NOMO-1 (cell line): ENCODE data around the gene ATP6V1F.

Experiments used
- DNase-seq, 2 experiments: peaks; one replicate each; lab custom pipeline; 2025; ENCODE audit not compliant: unreplicated experiment in 2 of 2; lab: John Stamatoyannopoulos, UW

ATP6V1F gene

DNA sequence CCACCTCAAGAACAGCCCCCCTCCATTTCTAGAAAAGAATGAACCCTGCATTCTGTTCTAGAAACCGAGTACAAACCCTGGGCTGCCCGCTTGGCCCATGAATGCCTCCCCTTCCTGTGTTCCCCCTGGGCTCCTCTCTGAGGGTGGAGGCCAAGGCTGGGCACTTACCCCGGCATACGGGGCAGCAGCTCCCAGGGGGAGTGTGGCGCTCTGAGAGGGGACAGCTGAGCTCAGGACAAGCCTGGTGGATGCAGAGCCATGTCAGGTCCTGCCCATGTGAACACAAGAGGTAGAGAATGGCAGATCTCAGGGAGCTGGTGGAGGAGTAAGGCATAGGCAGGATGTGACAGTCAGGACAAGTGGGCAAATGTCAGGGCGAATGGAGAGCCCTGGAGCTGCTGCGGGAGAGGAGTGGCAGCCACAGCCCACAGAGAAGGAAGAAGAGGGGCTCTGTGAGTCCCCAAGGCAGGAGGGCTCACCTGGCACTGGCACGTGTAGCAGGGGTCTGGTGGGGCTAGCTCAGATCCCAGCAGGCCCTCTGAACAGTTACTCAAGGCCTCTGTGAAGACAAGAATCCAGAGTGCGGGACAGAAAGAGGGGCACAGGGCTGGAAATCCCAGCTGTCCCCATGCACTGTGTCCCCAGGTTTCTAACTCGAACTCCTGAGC is 18.9 kb downstream of the ATP6V1F start:
- DNase-seq, result no peak

DNA sequence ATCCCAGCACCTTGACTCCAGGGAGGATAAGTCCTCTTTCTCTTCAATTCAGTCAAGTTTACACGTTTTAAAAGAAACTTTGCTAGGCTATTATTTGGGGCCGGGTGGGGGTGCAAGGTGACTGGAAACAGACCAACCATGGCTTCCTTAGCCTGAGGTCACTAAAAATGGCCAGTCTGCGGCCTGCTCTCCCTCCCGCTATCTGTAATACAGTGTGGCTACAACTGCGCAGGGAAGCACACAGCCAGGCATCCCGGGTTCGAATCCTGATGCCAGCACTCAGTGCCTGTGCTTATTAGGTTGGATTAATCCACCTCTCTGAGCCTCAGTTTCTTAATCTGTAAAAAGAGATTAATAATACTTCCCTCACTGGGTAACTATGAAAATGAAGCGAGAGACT is 19.5 kb downstream of the ATP6V1F start:
- no peak for DNase-seq

DNA sequence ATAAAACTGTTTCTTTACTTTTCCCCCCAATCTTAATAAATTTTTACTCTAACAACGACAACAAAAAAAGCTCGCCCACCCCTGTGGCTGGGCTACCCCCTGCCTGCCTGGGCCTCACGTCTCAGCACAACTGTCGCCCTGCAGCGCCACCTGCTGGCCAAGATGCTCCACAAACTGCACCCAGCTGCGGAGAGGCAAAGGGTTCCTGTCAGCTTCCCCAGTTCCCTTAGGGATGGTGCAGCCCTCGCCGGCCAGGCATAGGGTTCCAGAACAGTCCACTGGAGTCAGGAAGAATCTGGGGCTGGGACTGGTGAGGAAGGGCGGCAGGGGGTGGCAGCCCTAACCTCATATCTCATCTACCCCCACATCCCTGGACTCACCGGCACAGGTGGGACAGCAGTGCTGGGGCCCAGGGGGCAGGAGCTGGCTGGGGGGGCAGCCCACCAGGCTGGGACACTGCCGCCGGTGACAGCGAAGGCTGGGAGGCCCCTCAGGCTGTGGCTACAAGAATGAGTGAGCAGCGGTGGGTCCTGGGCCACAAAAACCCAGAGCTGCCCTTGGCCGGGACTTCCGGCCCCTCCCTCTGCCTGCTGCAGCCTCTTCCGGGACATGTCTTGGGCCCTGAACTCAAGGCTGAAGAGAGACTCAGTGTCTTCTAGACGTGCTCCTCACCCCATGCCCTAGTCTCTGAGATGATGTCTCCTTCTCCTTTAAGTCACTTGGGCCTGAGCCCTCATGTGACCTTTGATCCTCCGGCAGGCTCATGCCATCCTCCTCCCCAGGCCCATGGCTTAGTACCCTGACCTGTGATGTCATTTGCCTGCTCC is 21.2 kb downstream of the ATP6V1F start:
- peak; percentile 20 to 22 for DNase-seq

DNA sequence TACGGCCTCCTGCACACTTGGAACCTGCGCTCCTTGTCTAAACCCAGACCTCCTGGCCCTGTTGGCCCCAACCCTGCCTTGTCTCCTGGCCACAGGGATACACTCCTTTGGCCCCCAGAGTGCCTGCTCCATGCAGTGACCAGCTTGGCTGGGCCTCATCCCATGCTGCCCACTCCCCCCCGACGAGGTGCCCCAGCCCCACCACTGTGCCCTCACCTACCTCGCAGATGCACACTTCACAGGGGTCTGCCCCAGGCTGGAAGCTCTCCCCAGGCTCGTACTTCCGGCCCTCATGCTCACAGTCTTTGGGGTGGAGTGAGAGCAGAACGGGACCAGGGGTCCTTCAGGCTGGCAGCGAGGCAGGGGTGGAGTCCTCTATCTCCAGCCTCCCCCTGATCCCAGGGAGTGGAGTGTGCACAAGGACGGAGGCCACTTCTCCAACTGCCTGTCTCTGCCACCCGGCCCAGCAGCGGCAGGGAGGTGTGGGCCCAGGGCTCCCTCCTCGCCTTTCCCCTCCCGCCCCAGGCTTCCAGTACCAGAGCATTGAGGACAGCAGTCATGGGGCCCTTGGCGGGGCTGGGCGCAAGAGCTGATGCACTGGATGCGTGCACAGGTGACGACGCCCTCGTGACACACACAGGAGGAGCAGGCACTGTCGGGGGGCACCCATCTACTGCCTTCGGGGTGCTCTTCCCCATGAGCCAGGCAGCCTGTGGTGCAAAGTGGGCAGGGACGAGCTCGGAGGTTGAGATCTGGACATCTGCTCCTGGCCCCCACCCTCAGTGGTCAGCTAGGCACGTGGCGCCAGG is 22.1 kb downstream of the ATP6V1F start:
- no peak for DNase-seq

DNA sequence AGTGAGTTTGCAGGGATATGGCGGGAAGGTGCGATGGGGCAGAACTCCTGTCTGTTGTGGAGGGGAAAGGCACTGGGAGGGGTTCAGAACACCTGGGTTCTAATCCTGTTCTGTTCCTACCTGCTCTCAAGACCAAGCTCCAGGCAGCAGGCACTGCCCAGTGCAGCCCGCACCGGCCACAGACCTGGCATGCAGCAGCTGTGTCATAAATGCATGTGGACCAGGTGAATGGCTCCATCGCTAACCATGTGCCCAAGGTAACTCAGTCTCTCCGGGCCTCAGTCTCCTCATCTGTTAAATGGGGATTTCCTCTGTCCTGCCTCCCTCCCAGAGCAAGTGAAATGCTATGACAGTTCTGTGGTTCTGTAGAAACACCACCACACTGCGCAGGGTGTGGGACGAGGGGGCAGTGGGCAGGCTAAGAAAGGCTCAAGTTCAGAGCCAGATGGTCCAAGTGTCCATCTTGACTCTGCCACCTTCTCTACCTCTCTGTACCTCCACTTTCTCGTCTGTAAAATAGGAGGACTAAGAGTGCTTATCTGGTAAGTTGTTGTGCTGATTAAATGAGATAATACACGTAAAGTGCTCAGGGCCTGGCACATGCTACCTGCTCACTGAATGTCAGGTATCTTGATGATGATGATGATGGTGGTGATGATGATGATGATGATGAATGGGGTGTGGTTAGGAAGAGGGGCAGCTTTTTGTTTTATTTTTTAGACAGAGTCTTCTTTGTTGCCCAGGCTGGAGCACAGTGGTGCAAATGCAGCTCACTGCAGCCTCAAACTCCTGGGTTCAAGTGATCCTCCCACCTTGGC is 22.9 kb downstream of the ATP6V1F start:
- no peak for DNase-seq

DNA sequence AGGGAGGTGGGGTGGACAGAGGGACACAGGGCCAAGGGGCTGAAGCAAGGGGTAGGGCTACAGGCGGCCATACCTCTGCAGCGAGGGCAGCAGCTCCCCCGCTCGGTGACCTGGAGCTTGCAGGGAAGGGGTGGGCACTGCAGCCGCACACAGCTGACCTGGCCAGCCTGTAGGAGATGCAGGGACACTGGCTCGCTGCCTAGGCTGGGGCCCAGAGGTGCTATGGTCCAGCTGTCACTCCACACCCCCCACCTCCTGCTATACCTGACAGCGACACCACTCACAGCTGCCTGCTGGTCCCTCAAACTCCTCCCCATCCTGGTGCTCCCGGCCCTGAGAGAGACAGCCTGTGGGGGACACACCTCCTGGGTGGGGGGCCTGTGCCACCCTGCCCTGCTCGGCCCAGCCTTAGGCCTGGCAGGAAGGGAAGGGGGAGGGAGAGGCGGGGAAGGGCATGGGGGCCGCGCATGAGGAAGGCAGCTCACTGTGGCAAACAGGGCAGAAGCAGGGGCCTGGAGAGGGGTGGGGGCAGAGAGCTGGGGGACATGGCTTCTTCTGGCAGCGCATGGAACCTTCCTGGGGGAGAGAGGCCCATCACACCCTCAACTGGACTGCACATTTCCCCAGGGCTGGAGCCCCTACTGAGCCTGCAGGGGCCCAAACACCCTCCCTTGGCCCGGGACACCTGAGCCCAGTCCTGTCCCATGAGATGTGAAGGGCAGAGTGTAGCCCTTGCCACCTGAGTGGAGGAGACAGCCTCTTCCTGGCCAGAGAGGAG is 23.9 kb downstream of the ATP6V1F start:
- DNase-seq, result no peak

DNA sequence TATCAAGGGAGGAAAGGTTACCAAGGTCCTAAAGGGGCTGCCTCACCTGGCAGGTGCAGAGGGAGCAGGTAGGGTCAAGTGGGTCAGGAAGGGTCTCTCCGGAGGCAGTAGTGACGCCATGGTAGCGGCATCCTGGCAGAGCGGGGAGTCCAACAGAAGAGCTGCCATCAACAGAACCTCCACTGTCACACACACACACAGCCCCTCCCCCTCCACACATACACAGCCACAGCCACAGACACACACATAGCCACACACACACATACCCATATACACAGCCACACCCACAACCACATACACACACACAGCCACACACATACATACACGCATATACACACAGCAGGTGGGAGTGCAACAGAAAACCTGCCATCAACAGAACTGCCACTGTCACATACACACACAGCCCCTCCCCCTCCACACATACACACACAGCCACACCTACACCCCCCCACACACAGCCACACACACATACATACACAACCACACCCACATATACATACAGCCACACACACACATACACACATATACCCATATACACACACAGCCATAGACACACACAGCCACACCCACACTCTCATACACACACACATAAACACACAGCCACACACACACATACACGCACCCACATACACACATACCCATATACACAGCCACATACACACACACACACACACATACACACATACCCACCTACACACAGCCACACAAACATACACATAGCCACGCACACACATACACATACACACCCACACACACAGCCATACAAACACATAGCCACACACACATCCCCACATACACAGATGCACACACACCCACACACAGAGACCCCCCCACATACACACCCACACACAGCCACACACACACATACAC is 24.7 kb downstream of the ATP6V1F start:
- no peak for DNase-seq

DNA sequence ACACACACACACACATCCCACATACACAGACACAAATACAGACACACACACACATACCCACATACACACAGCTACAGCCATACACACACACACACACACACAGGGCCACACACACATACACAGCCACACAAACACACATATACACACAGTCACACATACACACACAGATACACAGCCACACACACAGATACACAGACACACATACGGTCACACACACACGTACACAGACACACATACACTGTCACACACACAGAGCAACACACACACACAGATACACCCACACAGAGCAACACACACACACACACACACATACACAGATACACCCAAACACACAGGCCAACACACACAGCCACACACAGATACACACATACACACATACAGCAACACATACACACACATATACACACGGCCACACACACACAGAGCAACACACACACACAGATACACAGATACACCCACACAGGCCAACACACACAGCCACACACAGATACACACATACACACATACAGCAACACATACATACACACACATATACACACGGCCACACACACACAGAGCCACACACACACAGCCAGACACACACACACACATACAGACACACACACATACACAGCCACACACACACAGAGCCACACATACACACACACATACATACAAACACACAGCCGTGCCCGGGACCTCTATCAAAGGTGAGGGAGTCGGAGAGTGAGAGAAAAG is 25.5 kb downstream of the ATP6V1F start:
- DNase-seq, result no peak

DNA sequence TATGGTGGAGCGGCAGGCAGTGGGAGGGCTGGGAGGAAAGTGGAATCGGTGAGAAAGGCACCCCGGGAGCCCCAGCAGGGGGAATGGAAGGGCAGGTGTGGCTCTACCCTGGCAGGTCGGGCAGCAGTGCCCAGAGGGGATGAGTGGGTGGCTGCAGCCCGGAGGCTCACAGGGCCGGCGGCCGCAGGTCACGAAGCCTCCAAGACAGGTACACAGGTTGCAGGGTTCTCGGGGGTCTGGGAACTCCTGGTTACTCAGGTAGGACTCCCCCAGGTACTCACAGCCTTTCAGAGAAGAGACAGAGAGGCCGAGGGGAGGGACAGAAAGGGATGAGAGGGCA is 26.1 kb downstream of the ATP6V1F start:
- DNase-seq, result no peak

DNA sequence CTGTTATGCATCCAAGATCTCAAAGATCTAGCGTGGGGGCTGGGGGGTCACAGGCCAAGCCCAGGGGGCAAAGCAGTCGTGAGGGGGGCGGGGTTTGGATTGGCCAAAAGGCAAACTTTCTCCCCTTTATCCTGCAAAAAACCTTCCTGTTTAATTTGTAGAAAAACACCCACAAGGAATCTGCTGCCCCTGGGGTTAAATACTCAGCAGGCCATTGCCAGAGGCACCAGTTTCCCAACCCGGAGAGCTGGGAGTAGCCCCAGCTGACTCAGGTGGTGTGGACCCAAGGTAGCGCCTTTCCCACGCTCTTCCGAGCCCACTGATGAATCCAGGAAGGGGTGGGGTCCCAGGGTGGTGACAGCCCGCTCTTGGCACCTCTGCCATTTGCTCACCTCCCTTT is 26.5 kb downstream of the ATP6V1F start:
- DNase-seq, result no peak

DNA sequence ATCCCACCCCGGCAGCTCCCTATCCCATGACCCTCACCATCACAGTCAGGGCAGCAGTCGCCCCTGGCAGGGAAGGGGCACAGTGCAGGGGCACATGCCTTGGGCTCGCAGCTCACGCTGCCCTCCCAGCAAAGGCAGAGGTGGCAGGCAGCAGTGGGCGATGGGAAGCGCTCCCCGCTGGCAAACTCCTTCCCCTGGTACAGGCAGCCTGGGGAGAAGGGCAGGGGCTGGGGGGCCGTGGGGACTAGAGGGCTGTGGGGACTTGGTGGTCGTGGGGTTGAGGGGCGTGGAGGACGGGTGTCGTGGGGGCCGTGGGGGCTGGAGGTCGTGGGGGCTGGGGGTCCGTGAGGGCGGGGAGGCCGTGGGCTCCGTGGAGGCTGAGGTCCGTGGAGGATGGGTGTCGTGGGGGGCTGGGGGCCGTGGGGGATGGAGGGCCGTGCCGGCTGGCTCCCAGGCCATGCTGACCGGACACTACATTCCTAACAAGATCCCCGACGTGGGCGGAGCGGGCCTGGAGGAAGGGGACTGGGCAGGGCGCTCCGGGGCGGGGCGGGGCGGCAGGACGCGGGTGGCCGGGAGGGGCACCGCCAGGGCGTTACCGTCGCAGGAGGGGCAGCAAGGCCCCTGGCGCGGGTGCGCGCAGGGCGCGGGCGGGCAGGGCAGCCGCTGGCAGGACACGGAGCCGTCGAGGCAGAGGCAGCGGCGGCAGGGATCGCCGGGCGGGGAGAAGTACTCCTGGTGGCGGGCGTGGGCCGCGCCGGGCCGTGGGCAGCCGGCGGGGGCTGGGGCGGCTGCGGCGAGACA is 27.9 kb downstream of the ATP6V1F start:
- no peak for DNase-seq

DNA sequence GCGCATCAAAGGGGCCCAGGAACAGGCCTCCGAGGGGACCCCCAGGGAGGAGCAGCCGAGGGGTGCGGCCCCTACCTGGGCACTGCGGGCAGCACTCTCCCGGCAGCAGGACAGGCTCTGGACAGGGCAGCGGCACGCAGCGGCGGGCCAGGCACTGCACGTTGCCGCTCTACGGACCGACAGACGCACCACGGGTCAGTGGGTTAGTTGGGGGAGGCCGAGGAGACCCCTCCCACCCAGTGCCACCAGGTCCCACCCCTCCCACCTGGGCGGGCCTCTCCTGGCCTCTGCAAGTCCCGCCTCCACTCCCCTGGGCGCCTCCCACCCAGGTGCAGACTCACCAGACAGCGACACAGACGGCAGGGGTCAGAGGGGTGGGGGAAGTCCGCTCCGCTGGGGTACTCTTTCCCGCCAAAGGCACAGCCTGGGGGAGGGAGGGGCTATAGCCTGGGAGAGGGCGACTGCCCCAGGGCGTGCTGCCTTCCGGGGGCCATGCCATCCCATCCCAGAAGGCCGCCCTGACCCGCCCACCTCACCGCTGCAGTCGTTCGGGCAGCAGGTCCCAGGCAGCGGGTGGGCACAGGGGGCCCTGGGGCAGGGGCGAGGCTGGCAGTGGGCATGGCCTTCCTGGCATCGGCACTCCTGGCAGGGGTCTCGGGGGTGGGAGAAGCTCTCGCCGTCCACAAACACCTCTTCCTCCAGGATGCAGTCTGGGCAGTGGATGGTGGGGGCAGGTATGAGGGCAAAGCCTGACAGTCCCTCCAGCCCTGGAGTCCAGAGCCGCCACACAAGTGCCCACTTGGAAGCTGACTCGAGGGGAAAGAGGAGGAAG is 28.7 kb downstream of the ATP6V1F start:
- DNase-seq, result no peak

DNA sequence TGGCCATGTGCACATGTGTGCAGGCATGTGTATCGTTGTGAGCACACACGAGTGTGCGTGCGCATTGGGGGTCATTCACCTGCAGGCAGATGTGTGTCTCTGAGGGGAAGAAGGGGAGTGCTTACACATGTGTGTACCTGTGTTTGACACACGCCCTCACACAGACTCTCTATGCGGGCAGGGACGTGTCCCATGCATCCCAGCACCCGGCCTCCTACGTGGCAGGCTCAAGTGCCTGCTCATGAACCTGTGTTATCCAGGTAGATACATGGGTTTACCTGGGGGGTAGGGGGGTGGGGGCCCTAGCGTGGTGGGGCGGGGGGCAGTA is 29.2 kb downstream of the ATP6V1F start:
- DNase-seq, result no peak

DNA sequence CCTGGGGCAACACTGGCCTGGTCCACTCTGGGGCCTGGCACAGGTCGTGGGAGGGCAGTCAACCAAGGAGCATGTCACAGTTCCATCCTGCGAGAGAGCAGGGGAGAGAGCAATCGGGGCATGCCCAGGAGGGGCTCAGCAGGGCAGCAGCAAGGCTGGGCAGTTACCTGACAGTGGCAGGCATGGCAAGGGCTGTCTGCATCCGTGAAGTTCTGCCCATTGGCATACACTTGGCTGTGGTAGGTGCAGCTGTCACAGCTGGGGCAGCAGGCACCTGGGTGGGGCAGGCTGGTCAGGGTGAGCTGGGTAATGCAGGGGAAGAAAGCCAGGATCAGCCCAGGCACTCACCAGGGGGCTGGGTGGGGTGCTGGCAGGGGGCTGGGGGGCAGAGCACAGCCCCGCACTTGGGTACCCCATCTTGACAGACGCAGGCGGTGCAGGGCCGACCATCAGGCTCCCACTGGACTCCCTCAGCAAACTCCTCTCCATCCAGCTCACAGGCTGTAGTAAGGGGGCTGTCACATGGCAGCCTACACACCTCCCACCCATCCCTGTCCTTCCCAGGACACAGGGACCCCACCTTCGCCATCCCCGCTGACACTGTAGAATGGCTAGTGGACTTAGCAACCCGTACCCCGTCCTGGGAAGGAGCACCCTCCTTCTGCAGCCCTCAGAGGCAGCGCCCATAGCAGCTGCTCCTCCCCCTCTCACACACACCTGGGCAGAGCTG is 30.0 kb downstream of the ATP6V1F start:
- DNase-seq, result no peak

DNA sequence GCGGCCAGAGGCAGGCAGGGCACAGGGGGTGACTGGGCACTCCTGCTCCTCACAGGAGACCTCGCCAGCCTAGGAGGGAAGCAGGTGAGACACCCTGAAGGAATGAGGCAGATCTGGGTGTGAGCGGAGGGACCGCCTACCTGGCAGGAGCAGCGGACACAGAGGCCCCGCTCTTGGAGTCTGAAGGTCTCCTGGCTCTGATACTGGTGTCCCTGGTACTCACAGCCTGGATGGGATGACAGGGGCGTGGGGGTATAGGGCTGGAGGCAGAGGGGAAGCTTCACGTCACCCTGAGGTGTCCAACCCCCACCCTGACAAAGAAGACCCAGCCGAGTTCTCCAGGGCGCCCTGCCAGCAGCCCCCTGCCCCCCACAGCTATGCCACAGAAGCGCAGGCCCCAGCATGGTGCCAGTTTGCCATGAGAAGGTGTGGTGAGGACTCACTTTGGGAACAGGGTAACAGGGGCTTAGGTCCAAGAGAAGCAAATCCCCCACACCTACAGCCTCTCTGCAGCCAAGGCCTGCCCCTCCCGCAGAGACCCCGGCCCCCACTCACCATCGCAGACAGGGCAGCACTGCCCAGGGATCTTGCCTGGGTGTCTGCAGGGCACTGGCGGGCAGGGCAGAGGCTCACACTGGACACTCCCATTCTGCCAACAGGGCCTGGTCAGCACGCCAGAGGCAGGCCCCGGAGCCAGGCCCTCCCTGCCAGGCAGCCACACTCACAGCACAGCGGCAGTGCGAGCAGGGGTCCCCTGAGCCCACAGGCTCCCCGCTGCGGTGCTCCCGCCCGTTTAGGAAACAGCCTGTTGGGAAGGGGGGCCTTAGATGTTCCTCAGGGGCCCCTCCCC is 30.8 kb downstream of the ATP6V1F start:
- no peak for DNase-seq

DNA sequence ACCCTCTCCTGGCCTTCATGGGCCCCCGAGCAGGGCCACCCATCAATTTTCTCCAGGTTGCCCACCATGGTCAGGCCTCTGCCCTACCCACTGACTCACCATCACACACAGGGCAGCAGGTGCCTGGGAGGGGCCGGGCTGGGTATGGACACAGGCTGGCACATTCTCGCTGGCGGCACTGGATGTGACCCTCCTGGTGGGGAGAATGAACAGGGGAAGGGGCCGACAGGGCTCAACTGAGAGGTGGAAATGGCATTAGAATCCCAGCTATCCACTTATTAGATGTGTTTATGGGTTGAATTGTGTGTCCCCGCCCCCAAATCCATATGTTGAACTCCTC is 31.4 kb downstream of the ATP6V1F start:
- DNase-seq, result no peak
